SIG-M5 (cell line): ENCODE data around the gene SLC1A6.
"Not testable (repeated sequence)": the region's sequence is repeated elsewhere in the genome, so short reads cannot be mapped to it uniquely, and the experiment has no call there.

Experiments used
- DNase-seq: peaks from one replicate; lab custom pipeline; 2025; lab: John Stamatoyannopoulos, UW

SLC1A6 gene

GRCh38 chr19:14979476-14980255, at the start of gene SLC1A6:
Gene SLC1A6, minus strand, starts transcription at chr19:14979864. Its CDS starts 6,954 bp downstream, at chr19:14972910.
- no peak for DNase-seq

DNA sequence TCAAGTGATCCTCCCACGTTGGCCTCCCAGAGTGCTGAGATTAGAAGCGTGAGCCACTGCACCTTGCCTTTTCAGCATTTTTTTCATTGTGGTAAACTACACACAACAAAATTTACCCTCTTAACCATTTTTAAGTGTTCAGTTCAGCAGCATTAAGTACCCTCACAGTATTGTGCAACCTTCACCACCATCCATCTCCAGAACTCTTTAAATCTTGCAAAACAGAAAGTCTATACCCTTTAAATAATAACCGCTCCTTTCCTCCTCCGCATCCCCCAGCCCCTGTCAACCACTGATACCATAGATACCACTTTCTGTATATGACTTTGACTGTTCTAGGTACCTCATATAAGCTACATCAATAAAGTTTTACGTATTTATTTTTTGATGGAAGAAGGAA, 48.8 kb upstream of the SLC1A6 start:
- DNase-seq, result no peak

DNA sequence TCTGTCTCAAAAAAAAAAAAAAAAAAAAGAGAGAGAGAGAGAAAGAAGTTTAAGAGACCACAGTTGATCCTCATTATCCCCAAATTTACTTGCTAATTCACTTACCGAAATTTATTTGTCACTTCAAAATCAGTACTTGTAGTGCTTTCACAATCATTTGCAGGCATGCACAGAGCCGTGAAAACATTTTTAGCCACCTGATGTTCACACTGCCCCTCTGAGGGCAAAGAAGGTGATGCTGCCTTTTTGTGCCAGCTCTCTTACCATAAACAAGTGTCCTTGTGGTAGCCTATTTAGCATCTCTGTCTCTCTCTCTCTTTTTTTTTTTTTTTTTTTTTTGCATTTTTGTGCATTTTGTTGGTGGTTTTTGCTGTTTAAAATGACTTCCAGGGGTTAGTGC, 45.6 kb upstream of the SLC1A6 start:
- DNase-seq, result no peak

DNA sequence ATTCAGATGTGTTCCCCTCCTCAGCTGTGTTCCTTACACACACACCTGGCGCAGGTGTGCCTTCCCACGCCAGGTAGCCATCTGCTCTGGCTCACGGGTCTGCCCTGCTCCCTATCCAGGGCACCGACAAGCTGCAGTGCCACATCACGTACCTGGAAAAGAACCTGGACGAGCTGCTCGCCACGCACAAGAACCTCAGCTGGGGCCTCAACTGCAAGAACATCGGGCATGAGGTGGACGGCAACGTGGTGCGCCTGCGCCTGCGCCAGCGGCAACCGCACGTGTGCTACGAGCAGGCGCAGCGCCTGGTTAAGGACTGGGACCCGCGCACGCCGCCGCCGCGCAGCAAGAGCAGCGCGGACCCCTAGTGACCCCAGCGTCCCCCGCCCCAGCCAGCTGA, 43.1 kb upstream of the SLC1A6 start:
- DNase-seq, result no peak

DNA sequence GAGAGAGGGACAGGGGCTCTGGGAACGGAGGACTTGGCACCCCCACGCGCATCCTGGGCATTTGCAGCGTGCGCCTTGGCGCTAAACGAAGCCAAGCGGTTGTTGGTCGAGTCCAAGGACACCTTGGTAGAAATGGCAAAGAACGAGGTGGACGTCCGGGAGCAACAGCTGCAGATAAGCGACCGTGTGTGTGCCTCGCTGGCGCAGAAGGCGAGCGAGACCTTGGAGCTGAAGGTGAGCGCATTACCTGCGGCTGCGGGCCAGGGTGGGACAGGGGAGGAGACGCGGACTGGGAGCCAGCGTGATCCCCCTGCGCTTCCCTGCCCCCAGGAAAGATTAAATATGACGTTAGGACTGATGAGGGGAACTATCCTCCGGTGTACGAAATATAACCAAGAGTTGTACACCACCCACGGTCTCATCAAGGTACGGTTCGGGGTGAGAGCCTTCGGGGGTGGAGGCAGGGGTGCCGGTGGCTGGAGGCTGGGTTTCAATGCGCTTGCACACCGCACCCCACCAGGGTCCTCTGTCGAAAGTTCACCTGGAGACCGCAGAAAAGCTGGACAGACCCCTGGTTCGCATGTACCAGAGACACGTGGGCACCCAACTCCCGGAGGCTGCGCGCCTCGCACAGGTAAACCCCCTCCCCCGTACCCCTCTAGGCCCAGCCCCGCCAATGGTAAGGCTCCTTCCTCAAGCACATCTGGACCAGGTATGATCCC, 41.8 kb upstream of the SLC1A6 start:
- no peak for DNase-seq

DNA sequence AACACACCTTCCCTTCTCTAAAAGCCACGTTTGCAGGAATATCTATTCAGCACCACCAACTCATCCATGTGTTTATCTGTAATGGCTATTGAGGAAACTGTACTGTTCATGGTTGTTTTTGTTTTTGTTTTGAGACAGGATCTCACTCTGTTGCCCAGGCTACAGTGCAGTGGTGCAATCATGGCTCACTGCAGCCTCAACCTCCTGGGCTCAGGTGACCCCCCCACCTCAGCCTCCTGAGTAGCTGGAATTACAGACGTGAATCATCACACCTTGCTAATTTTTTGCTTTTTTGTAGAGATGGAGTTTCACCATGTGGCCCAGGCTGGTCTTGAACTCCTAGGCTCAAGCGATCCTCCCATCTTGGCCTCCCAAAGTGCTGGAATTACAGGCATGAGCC, 39.2 kb upstream of the SLC1A6 start:
- DNase-seq, result not testable (repeated sequence)

GRCh38 chr19:15015946-15016542, 36.4 kb upstream of the SLC1A6 start:
- DNase-seq, result no peak

- DNase-seq, result no peak
Measured at GRCh38 chr19:15014579-15014978, 34.9 kb upstream of the SLC1A6 start.

DNA sequence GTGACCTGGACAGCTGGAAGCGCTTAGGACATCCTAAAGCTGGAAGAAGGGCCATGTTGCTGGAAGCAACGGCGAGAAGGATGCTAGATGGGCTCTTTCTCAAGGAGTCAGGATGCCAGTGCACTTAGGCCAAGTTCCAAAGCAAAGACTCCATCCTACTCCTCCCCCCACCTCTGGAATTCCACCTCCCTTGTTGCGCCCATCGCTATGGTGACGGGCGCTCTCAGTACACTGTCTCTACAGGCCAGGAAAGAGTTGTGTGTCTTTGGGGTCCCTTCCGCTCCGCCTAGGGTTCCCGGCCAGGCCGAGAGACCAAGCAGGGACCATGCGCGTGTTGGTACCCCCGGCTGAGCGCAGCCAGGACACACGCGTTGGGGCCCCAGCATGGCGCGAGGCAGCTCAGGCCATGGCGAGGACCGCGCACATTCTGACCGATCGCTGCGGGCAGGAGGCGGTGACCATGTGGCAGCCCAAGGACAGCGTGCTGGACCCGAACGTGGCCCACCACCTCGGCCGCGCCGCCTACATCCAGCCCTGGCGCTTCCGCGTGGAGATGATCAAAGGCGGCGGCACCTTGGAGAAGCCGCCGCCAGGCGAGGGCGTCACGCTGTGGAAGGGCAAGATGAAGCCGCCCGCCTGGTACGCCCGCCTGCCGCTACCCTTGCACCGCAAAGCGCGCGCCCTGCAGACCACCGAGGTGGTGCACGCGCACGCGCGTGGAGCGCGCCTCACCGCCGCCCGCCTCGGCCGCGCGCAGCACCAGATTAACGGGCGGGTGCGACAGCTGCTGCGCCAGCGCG, 31.0 kb upstream of the SLC1A6 start:
- DNase-seq, result no peak

DNA sequence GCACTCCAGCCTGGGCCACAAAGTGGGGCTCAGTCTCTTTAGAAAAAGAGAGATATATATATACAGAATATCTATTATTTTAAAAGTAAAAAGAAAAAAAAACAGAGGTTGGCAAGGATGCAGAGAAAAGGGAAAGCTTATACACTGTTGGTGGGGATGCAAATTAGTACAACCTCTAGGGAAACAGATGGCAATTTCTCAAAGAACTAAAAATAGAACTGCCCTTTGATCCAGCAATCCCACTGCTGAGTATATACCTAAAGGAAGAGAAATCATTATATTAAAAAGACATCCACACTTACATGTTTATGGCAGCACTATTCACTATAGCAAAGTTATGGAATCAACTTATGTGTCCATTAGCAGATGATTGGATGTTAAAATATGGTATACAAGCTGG, 28.6 kb upstream of the SLC1A6 start:
- DNase-seq, result no peak

DNA sequence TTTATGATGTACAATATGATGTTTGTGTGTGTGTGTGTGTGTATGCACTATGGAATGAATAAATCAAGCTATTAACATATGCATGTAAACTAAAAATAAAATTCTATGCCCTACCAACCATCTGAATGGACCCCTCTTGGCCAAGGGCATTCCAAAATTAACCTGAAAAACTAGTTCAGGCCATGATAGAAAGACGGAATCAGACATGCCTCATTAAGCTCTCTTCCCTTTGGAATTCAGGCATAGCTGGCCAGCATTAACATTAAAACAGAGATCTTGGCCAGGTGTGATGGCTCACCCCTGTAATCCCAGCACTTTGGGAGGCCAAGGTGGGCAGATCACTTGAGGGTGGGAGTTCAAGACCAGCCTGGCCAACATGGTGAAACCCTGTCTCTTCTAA, 18.3 kb upstream of the SLC1A6 start:
- DNase-seq, result no peak

GRCh38 chr19:14992780-14993179, 13.1 kb upstream of the SLC1A6 start:
- no peak for DNase-seq

DNA sequence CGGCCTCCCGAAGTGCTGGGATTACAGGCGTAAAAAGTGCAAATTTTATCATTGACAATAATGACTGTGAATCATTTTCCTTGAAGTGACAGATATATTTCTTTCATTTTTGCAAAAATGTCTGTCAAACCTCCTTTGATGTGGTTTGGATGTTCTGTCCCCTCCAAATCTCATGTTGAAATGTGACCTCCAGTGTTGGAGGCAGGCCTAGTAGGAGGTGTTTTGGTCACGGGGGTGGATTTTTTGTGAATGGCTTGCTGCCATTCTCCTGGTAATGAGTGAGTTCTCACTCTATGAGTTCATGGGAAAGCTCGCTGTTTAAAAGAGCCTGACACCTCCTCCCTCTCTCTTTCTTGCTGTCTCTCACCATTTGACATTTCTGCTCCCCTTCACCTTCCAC, 5.5 kb upstream of the SLC1A6 start:
- no peak for DNase-seq

GRCh38 chr19:14978161-14978776, 1.4 kb downstream of the SLC1A6 start:
- DNase-seq, result no peak

DNA sequence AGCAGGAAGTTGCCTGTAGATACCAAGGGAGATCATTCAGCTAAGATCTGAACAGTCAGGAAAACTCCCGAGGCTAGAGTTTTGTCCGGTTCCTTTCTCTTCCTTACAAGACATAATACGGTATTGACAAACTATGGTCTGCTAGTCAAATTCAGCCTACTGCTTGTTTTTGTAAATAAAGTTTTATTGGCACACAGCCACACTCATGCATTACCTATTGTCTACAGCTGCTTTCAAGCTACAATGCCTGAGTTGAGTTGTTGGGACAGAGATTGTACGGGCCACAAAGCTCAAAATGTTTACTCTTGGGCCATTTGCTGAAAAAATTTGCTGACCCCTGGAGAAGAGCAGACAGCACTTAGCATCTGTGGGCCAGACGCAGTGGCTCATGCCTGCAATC, 2.5 kb downstream of the SLC1A6 start:
- no peak for DNase-seq

DNA sequence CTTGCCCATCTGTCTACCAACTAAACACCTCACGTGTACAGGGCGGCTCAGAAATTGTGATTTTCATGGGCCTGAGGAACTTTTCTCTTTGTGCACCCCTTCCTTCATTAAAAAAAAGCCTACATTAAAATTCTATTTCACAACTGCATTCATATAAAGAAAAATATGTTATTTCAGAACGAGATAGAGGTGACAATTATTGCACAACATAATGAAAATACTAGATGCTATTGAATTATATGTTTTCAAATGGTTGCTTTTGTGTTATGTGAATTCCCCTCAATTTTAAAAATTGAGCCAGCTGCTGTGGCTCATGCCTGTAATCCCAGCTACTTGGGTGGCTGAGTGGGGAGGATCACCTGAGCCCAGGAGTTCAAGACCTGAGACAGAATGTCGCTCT, 5.2 kb downstream of the SLC1A6 start:
- no peak for DNase-seq

DNA sequence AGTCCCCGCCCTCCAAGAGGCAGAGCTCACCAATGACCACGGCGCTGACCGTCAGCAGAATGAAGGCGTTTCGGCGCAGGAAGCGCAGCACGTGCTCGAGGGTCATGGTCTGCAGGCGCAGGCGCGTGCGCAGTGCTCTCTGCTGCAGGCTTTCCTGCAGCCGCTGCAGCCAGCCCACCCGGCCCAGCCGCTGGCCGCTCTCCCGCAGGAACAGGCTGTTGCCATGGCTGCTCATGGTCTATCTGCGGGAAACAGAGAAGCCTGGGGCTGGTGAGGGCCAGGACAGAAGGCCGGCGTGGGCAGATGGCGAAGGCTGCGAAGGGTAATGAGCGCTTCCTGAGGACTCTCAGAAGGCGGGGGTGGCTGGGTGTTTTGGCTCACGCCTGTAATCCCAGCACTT, 7.0 kb downstream of the SLC1A6 start:
- no peak for DNase-seq

DNA sequence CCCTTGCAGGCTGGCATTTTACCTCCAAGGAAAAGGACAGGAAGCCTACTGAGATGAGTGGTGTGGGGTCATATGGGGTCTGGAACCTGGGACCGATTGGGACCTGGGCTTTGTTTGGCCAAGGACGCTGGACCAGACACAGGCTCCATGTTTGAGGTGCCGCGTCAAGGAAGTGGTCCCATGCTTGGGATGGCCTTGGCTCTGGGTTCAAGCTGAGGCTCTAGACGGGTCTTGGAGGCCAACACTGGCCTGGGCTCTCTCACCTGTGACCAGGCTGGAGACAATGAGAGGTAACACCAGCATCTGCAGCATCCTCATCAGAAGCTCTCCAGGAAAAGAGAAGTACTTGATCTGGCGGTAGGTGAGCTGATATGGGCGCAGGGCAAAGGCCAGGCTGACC, 8.2 kb downstream of the SLC1A6 start:
- no peak for DNase-seq

DNA sequence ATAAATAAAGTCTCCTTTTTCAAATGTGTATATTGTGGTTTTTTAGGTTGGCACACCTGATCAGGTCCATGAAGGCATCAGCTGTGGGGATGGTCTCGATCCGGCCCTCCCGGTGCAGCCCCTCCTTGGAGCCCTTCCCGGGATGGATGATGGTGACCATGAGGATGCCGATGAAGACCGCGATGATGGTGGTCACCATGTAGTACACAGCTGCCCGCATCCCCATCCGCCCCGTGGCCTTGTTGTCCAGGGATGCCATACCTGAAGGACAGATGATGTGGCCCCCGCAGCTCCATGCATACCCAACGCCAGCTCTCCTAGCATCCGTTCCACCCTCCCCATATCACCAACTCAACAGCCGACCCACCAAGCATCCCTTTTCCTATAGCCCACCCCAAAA, 11.4 kb downstream of the SLC1A6 start:
- no peak for DNase-seq

DNA sequence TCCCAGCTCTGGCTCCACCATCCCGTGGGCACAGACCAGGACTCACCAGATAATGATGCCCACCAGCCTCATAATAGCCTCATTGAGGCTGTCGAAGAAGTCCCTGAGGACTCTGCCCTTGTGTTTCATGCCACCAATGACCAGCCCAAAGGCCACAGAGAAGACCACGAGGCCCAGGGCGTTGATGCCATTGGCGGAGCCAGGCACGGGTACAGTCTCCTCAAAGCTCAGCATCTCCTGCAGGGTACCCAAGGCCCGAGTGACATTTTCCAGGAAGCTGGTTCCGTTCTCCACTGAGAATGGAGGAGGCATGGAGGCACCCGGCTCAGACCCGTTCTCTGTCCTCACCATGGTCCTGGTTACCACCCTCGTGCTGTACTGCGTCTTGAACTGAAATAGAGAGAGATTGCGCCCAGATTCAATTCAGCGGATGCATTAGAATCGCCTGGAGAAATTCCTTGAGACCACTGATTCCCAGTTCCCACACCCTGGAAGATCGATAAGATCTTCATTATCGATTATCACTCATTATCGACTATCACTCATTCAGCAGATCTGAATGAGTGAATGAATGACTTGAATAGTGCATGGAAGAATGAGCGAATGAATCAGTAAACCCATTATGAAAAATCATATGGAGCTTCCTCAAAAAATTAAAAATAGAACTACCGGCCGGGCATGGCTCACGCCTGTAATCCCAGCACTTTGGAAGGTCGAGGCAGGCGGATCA, 17.5 kb downstream of the SLC1A6 start:
- no peak for DNase-seq

- no peak for DNase-seq
Measured at GRCh38 chr19:14959263-14959662, 20.4 kb downstream of the SLC1A6 start.
